K562 (cell line): ENCODE measurements around the gene CD72. TPM values are rescaled to one million over a fixed set of nuclear protein-coding genes. Genes with fewer than 3 reads are reported as not detected.

Experiments
- ATAC-seq: fragments of 200-7000 bp; cut with Tn5 transposase; 3 replicates; pipeline ENCODE4 v1.9.1; 2020; ENCODE audit warnings: moderate library complexity
- BruUV-seq: library from RNA; stranded (reverse); fragments of 400-500 nt; replicated peaks from 2 replicates; lab custom pipeline; 2021; lab: Mats Ljungman, UMichigan
- CTCF ChIA-PET: fragments of 300-600 bp; formaldehyde crosslinking; extraction: SDS; loops from one replicate; lab custom pipeline; 2021; ENCODE audit warnings: low intra/inter-chr PET ratio; lab: Yijun Ruan, JAX
- POLR2A ChIA-PET: fragments of 300-600, 350-650 bp; sonication (Branson Sonifier 250); formaldehyde crosslinking; extraction: SDS; loops from one replicate; lab custom pipeline; 2021; ENCODE audit warnings: antibody characterized with exemption, inconsistent platforms; lab: Yijun Ruan, JAX
- DNase-seq, 4 experiments: peaks; one replicate each; pipeline versions ENCODE4 v3.0.0 to v3.0.0-alpha.2; 2011 to 2018; ENCODE audit warnings: low spot score in 3 of 4, mixed read lengths in 3 of 4; ENCODE audit errors: extremely low read depth in 1 of 4
- FAIRE-seq: peaks from 2 replicates; lab custom pipeline; 2011; peaks lifted over from hg19 to GRCh38; lab: Jason Lieb, UNC
- H2AFZ ChIP-seq: 2 replicates; pipeline ENCODE4 v1.6.0; 2011; ENCODE audit warnings: low read depth, low read length, control low read depth, inconsistent platforms
- H3K27ac ChIP-seq: fragments of 200-600 bp; 3 replicates; pipeline ENCODE4 v1.8.0; 2011; ENCODE audit warnings: low read depth, mild to moderate bottlenecking, control low read depth, inconsistent platforms, low read length, moderate library complexity, mixed read lengths; ENCODE audit errors: extremely low read depth
- H3K27me3 ChIP-seq, 2 experiments: fragments of 300-600 bp in 1 of 2; 2 replicates in 1 of 2; 3 replicates in 1 of 2; pipeline versions ENCODE4 v1.6.0 to v1.8.0; 2011; ENCODE audit warnings: inconsistent platforms in 2 of 2, low read length in 2 of 2, mild to moderate bottlenecking in 1 of 2, mixed read lengths in 1 of 2, moderate library complexity in 1 of 2; ENCODE audit not compliant: control insufficient read depth in 2 of 2, insufficient read depth in 2 of 2
- H3K36me3 ChIP-seq: fragments of 300-600 bp; 3 replicates; pipeline ENCODE4 v1.8.0; 2011; ENCODE audit warnings: mild to moderate bottlenecking, low read length, inconsistent platforms; ENCODE audit not compliant: control insufficient read depth, insufficient read depth
- H3K4me1 ChIP-seq, 2 experiments: fragments of 200-600 bp in 1 of 2; replicated peaks in 1 of 2; 2 replicates in 1 of 2; 3 replicates in 1 of 2; pipeline versions ENCODE4 v1.5.1 to v1.8.0; 2011; ENCODE audit warnings: inconsistent platforms in 2 of 2, low read length in 2 of 2, mild to moderate bottlenecking in 1 of 2, mixed read lengths in 1 of 2, moderate library complexity in 1 of 2; ENCODE audit not compliant: control insufficient read depth in 2 of 2, insufficient read depth in 2 of 2
- H3K4me2 ChIP-seq: 2 replicates; pipeline ENCODE4 v1.6.1; 2011; ENCODE audit warnings: low read length, control low read depth, inconsistent platforms, mixed read lengths; ENCODE audit not compliant: insufficient read depth
- H3K4me3 ChIP-seq: fragments of 200-600 bp; sonication (generic), shearing (Covaris generic); 2 replicates; pipeline ENCODE4 v1.5.1; 2016; ENCODE audit warnings: control low read depth, inconsistent platforms
- H3K79me2 ChIP-seq: fragments of 200-600 bp; 3 replicates; pipeline ENCODE4 v1.8.0; 2011; ENCODE audit warnings: low read length, inconsistent platforms; ENCODE audit not compliant: control insufficient read depth, insufficient read depth
- H3K9ac ChIP-seq, 2 experiments: 2 replicates each; pipeline versions ENCODE4 v1.6.0 to v1.6.1; 2011; ENCODE audit warnings: low read depth in 2 of 2, low read length in 2 of 2, control low read depth in 1 of 2, inconsistent platforms in 1 of 2, mild to moderate bottlenecking in 1 of 2, mixed read lengths in 1 of 2; ENCODE audit not compliant: insufficient read depth in 1 of 2
- H3K9me1 ChIP-seq: one replicate; pipeline ENCODE4 v1.6.0; 2011; ENCODE audit warnings: inconsistent platforms, mild to moderate bottlenecking, low read length, moderate library complexity; ENCODE audit not compliant: control insufficient read depth, insufficient read depth
- H3K9me3 ChIP-seq: replicated peaks from 2 replicates; pipeline ENCODE4 v1.5.1; 2011; ENCODE audit warnings: low read depth, low read length, inconsistent platforms; ENCODE audit not compliant: control insufficient read depth, insufficient read depth
- H4K20me1 ChIP-seq: replicated peaks from 2 replicates; pipeline ENCODE4 v1.6.1; 2011; ENCODE audit warnings: low read length, inconsistent platforms, mixed read lengths; ENCODE audit not compliant: control insufficient read depth, insufficient read depth
- FOS ChIP-seq: IDR thresholded peaks from 3 replicates; pipeline ENCODE4 v1.6.1; 2011; ENCODE audit not compliant: insufficient read length; ENCODE audit errors: extremely low read depth
- NFIC ChIP-seq: fragments of 450-650 bp; IDR thresholded peaks from 2 replicates; pipeline ENCODE4 v1.6.1; 2017; ENCODE audit warnings: mild to moderate bottlenecking, inconsistent platforms
- ZFX ChIP-seq: sonication (generic); formaldehyde crosslinking; IDR thresholded peaks from 2 replicates; pipeline ENCODE4 v1.8.0; 2022; ENCODE audit warnings: mild to moderate bottlenecking, missing genetic modification reagents, moderate library complexity
- WGBS: fragments of 100-300 bp; shearing (Covaris generic); methylation state at CpG from one replicate; pipeline ENCODE4 v1.1.6; 2016; ENCODE audit warnings: low coverage, mixed read lengths; ENCODE audit not compliant: insufficient coverage; ENCODE audit errors: missing lambda C conversion rate; 5-methylcytosine and 5-hydroxymethylcytosine counted together
- in situ Hi-C: fragments of 300-500 bp; cut with MboI; formaldehyde crosslinking; loops from 4 replicates; pipeline ENCODE4 v1.15.0; 2018; ENCODE audit warnings: inconsistent platforms, mixed read lengths
- intact Hi-C: fragments of 100-400 bp; cut with micrococcal nuclease; formaldehyde crosslinking; loops from 2 replicates; pipeline ENCODE4 v1.14.2; 2022
- polyA plus RNA-seq, 8 experiments: library from polyadenylated mRNA; depleted of rRNA in 4 of 8; stranded (reverse) in 5 of 8; unstranded in 3 of 8; fragments of >200 nt; fragmentation: Nextera tagmentation in 2 of 8; fragmentation: Illumina TruSeq in 1 of 8; extraction: Ambion mirVana in 2 of 8; extraction: Trizol in 1 of 8; gene quantifications; 2 replicates each; pipeline versions ENCODE4 v1.2.1 to v1.2.3, GENCODE V29; 2011 to 2014; ENCODE audit warnings: inconsistent platforms in 1 of 8, missing spikeins in 1 of 8
- total RNA-seq, 7 experiments: library from RNA; depleted of rRNA in 6 of 7; stranded (reverse); fragments of >200 nt in 6 of 7; fragmentation: Illumina TruSeq in 2 of 7; extraction: Trizol in 2 of 7; gene quantifications; 2 replicates each; pipeline versions ENCODE4 v1.2.1 to v1.2.3, GENCODE V29; 2011 to 2021; ENCODE audit warnings: low replicate concordance in 1 of 7
- TF ChIP-seq, protein P1 (sequence below), 3 experiments: fragments of 200-800 bp in 1 of 3; fragments of 250-450 bp in 1 of 3; fragments of 450-650 bp in 1 of 3; sonication (Bioruptor Pico) in 1 of 3; sonication (Bioruptor generic) in 1 of 3; formaldehyde crosslinking in 1 of 3; IDR thresholded peaks; 2 replicates each; pipeline versions ENCODE4 v1.6.1 to v1.8.0; 2016 to 2022; ENCODE audit warnings: mild to moderate bottlenecking in 2 of 3, missing genetic modification characterization in 2 of 3, missing compliant biosample characterization in 1 of 3, moderate library complexity in 1 of 3
- TF ChIP-seq, protein P2 (sequence below), 3 experiments: IDR thresholded peaks in 2 of 3; conservative IDR thresholded peaks in 1 of 3; 2 replicates each; pipeline ENCODE4 v1.5.1; 2011 to 2012; ENCODE audit warnings: low read length in 3 of 3, mild to moderate bottlenecking in 3 of 3, control low read depth in 2 of 3, improper control_type of control experiment in 1 of 3, inconsistent platforms in 1 of 3, low read depth in 1 of 3, mixed read lengths in 1 of 3, moderate library complexity in 1 of 3; ENCODE audit not compliant: insufficient read depth in 2 of 3

Gene CD72
- total and polyA plus RNA-seq, 9 of the 15 experiments (the other 6 are each of a cell fraction or from before 2014, with no cell fraction given) = 0.11 to 0.78 (median 0.27) TPM; not detected in 1

DNA sequence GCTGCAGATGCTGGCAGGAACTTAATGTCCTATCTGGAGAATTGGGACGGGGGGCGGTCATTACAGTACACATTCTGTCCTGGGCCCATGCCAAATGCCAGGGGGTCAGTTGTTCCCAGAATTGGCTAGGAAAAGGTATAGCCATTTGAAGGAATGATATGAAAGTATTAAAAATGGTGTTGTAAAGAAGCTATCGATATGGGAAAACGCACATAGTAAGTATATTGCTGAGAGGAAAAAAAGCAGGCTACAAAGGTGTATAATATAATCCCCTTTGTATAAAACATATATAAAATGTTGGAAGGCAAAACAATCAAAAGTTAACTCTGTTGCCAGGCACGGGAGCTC lies 47.2 kb upstream of the CD72 start:
- no peak for FAIRE-seq

More for the DNA sequence above, 47.2 kb upstream of the CD72 start:
- peaks cover 13 to 22% of the 10 kb centered on the region in 2 experiments for H3K4me1 ChIP-seq
- H3K4me3 ChIP-seq = peak overlapping the region; percentile 81
- intact Hi-C loops (loop anchor here (10.0 kb wide), 1 partner anchor 149 kb away; the partner anchor contains the start of genes HINT2 and SPAG8), in situ Hi-C loops (no loop called here)
- 32% methylated on average over 5 of the region's 5 CpGs for WGBS
- H2AFZ ChIP-seq = peak overlapping the region; percentile 95
- peak; percentile 3; the same call in 1 of the 2 replicates for TF ChIP-seq ZFX (CRISPR knock-in tag)
- TF ChIP-seq, protein P1, sequence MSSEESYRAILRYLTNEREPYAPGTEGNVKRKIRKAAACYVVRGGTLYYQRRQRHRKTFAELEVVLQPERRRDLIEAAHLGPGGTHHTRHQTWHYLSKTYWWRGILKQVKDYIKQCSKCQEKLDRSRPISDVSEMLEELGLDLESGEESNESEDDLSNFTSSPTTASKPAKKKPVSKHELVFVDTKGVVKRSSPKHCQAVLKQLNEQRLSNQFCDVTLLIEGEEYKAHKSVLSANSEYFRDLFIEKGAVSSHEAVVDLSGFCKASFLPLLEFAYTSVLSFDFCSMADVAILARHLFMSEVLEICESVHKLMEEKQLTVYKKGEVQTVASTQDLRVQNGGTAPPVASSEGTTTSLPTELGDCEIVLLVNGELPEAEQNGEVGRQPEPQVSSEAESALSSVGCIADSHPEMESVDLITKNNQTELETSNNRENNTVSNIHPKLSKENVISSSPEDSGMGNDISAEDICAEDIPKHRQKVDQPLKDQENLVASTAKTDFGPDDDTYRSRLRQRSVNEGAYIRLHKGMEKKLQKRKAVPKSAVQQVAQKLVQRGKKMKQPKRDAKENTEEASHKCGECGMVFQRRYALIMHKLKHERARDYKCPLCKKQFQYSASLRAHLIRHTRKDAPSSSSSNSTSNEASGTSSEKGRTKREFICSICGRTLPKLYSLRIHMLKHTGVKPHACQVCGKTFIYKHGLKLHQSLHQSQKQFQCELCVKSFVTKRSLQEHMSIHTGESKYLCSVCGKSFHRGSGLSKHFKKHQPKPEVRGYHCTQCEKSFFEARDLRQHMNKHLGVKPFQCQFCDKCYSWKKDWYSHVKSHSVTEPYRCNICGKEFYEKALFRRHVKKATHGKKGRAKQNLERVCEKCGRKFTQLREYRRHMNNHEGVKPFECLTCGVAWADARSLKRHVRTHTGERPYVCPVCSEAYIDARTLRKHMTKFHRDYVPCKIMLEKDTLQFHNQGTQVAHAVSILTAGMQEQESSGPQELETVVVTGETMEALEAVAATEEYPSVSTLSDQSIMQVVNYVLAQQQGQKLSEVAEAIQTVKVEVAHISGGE (CRISPR knock-in tag; IDR thresholded peaks at IDR 0.05) = peak in 1 of 3 experiments; percentile 20; a peak in 1 of 6 replicates
- no peak for TF ChIP-seq FOS
- TF ChIP-seq NFIC = peak; percentile 78; the same call in 1 of the 2 replicates
- TF ChIP-seq, protein P2, sequence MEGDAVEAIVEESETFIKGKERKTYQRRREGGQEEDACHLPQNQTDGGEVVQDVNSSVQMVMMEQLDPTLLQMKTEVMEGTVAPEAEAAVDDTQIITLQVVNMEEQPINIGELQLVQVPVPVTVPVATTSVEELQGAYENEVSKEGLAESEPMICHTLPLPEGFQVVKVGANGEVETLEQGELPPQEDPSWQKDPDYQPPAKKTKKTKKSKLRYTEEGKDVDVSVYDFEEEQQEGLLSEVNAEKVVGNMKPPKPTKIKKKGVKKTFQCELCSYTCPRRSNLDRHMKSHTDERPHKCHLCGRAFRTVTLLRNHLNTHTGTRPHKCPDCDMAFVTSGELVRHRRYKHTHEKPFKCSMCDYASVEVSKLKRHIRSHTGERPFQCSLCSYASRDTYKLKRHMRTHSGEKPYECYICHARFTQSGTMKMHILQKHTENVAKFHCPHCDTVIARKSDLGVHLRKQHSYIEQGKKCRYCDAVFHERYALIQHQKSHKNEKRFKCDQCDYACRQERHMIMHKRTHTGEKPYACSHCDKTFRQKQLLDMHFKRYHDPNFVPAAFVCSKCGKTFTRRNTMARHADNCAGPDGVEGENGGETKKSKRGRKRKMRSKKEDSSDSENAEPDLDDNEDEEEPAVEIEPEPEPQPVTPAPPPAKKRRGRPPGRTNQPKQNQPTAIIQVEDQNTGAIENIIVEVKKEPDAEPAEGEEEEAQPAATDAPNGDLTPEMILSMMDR (IDR thresholded peaks at IDR 0.05 in 2 of 3, conservative IDR thresholded peaks at IDR 0.05 in 1 of 3; ENCODE audit: insufficient read depth in 2 of 3, low read depth in 1 of 3, low read length in 3 of 3) = 0 out of 6 replicates have a peak, but pooled peaks of 1 of the 3 experiments have one; percentile 7
- H3K9ac ChIP-seq = peak overlapping the region; percentile 91 to 95
- DNase-seq (no peak), ATAC-seq (no peak)
- POLR2A ChIA-PET = interaction anchor here (2.8 kb wide), 1 partner anchor 14 kb away, joined by 6 read pairs; no protein-coding TSS in a partner anchor
- no TSS peak for BruUV-seq
- peaks cover 29% of the 10 kb centered on the region; the same call in 2 of the 3 replicates for H3K36me3 ChIP-seq
- no peaks in the 10 kb centered on the region for H3K9me1 ChIP-seq
- no peaks in the 10 kb centered on the region for H3K27me3 ChIP-seq
- no peaks in the 10 kb centered on the region for H4K20me1 ChIP-seq
- peak overlapping the region; percentile 95 for H3K4me2 ChIP-seq
- peak overlapping the region; percentile 92 for H3K27ac ChIP-seq
- peaks cover 18% of the 10 kb centered on the region for H3K79me2 ChIP-seq
- CTCF ChIA-PET = no interaction called here
- H3K9me3 ChIP-seq = no peaks in the 10 kb centered on the region
